RWPE2 (cell line): ENCODE measurements around the gene EPX.

Experiments
- ATAC-seq: fragments of 200-7000 bp; cut with Tn5 transposase; 3 replicates; pipeline ENCODE4 v1.9.1; 2021; ENCODE audit warnings: low read depth
- DNase-seq: peaks from one replicate; pipeline ENCODE4 v3.0.0-alpha.2; 2020; ENCODE audit warnings: low spot score
- H3K27ac ChIP-seq: fragments of 450-650 bp; 2 replicates; pipeline ENCODE4 v1.5.1; 2017; ENCODE audit warnings: mild to moderate bottlenecking; ENCODE audit not compliant: poor library complexity, severe bottlenecking
- H3K27me3 ChIP-seq: fragments of 250-450 bp; sonication (Bioruptor Pico); 2 replicates; pipeline ENCODE4 v1.5.1; 2021; ENCODE audit warnings: mild to moderate bottlenecking, moderate library complexity; ENCODE audit not compliant: insufficient read depth, poor library complexity, severe bottlenecking
- H3K36me3 ChIP-seq: fragments of 250-450 bp; sonication (Bioruptor Pico); 2 replicates; pipeline ENCODE4 v1.5.1; 2020; ENCODE audit warnings: low read depth, mild to moderate bottlenecking, moderate library complexity
- H3K4me1 ChIP-seq: fragments of 250-450 bp; sonication (Bioruptor Pico); 2 replicates; pipeline ENCODE4 v1.5.1; 2021; ENCODE audit warnings: mild to moderate bottlenecking, moderate library complexity; ENCODE audit not compliant: insufficient read depth, poor library complexity, severe bottlenecking
- H3K4me3 ChIP-seq: fragments of 250-450 bp; sonication (Bioruptor Pico); 2 replicates; pipeline ENCODE4 v1.5.1; 2021; ENCODE audit warnings: mild to moderate bottlenecking, moderate library complexity; ENCODE audit not compliant: severe bottlenecking
- H3K9me3 ChIP-seq: fragments of 250-450 bp; sonication (Bioruptor Pico); 2 replicates; pipeline ENCODE4 v1.5.1; 2021; ENCODE audit warnings: mild to moderate bottlenecking, moderate library complexity; ENCODE audit not compliant: severe bottlenecking
- TF ChIP-seq, protein P1 (sequence below): fragments of 450-650 bp; IDR thresholded peaks from one replicate; pipeline ENCODE4 v1.5.1; 2017; ENCODE audit warnings: mild to moderate bottlenecking, moderate library complexity; ENCODE audit not compliant: poor library complexity, severe bottlenecking

Gene EPX

DNA sequence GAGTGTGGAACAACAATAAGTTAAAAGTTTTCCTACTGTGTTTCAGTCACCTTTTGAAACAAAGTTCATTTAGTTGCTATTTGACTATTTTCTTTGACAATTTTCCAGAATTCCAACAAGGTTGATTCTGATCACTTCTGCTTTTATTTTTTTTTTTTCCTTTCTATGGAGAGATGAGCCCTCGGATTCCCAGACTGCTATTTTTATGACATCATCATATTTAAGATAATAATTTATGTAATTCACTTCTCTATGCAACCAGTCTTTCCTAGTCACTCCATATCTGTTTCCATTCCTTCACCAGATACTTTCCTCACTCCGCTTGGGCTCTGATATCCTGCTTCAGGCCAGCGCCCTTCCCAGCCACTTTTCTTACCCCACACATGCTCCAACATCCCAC is 17.7 kb upstream of the EPX start:
- ATAC-seq, result no peak
- Histone ChIP-seq H3K4me1 (no peaks in the 10 kb centered on the region), H3K9me3 (no peaks in the 10 kb centered on the region), H3K36me3 (no peaks in the 10 kb centered on the region), H3K27ac (no peak overlapping the region), H3K27me3 (peaks cover 15% of the 10 kb centered on the region), H3K4me3 (no peak overlapping the region)
- TF ChIP-seq, protein P1, sequence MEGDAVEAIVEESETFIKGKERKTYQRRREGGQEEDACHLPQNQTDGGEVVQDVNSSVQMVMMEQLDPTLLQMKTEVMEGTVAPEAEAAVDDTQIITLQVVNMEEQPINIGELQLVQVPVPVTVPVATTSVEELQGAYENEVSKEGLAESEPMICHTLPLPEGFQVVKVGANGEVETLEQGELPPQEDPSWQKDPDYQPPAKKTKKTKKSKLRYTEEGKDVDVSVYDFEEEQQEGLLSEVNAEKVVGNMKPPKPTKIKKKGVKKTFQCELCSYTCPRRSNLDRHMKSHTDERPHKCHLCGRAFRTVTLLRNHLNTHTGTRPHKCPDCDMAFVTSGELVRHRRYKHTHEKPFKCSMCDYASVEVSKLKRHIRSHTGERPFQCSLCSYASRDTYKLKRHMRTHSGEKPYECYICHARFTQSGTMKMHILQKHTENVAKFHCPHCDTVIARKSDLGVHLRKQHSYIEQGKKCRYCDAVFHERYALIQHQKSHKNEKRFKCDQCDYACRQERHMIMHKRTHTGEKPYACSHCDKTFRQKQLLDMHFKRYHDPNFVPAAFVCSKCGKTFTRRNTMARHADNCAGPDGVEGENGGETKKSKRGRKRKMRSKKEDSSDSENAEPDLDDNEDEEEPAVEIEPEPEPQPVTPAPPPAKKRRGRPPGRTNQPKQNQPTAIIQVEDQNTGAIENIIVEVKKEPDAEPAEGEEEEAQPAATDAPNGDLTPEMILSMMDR, result no peak
- no peak for DNase-seq

DNA sequence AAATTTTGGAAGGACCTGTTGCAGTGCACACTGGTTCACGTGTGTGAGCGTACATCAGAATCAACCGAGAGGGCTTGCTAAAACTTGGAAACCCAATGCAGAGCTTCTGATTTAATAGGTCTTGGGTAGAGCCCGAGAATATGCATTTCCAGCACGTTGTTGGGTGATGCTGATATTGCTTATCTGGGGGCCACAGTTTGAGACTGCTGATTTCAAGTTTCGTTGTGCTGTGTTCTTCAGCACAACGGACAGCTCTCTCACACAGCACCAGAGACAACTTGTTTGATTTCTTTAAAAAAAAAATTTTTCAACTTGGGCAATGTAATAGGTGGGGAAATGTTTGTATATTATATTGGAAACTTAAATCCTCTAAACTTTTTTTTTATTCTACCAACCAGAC is 16.3 kb upstream of the EPX start:
- Histone ChIP-seq H3K4me3 (no peak overlapping the region), H3K4me1 (no peaks in the 10 kb centered on the region), H3K27ac (no peak overlapping the region), H3K9me3 (no peaks in the 10 kb centered on the region), H3K36me3 (no peaks in the 10 kb centered on the region), H3K27me3 (peaks cover 6% of the 10 kb centered on the region)
- DNase-seq, result no peak
- TF ChIP-seq, protein P1, result no peak
- ATAC-seq, result no peak

DNA sequence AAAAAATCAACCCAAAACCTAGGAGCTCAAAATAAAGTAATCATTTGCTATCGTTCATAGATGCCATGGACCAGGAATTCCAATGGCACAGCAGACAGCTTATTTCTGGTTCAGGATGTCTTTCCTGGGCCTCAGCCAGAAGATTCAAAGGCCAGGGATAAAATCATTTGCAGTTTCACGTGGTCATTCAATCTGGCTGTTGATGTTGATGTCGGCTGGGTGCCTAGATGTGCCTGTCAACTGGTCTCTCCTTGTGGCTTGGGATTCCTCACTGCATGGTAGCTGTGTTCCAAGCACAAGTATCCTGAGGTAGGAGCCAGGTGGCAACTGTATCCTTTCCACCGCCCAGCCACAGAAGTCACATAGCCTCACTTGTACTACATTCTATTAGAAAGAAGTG is 10.7 kb upstream of the EPX start:
- H3K36me3 ChIP-seq, result no peaks in the 10 kb centered on the region
- no peak for ATAC-seq
- TF ChIP-seq, protein P1, result no peak
- H3K9me3 ChIP-seq, result no peaks in the 10 kb centered on the region
- DNase-seq, result no peak
- no peak overlapping the region for H3K4me3 ChIP-seq
- no peak overlapping the region for H3K27ac ChIP-seq
- peaks cover 4% of the 10 kb centered on the region for H3K4me1 ChIP-seq
- H3K27me3 ChIP-seq, result no peaks in the 10 kb centered on the region

DNA sequence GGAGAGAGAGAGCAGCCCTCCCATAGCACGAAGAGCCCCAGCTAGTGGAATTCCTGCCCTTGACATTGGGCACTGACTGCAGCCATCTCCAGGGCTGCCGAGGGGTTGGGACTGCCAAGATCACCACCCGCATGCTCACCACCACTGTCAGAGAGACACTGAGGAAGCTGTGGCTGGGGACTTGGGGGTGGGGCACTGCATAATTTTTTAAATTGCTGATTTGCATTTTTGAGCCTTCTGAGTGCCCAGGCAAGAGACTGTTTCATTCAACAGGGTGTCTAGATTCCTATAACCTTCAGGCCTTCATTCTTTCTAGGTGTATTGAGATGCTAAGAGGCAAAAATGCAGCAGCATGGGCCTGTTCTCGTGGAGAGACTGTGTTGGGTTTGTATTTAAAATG is 9.0 kb upstream of the EPX start:
- no peaks in the 10 kb centered on the region for H3K27me3 ChIP-seq
- H3K9me3 ChIP-seq, result no peaks in the 10 kb centered on the region
- TF ChIP-seq, protein P1, result no peak
- no peaks in the 10 kb centered on the region for H3K36me3 ChIP-seq
- no peak overlapping the region for H3K27ac ChIP-seq
- H3K4me3 ChIP-seq, result no peak overlapping the region
- DNase-seq, result no peak
- H3K4me1 ChIP-seq, result peaks cover 4% of the 10 kb centered on the region
- no peak for ATAC-seq

DNA sequence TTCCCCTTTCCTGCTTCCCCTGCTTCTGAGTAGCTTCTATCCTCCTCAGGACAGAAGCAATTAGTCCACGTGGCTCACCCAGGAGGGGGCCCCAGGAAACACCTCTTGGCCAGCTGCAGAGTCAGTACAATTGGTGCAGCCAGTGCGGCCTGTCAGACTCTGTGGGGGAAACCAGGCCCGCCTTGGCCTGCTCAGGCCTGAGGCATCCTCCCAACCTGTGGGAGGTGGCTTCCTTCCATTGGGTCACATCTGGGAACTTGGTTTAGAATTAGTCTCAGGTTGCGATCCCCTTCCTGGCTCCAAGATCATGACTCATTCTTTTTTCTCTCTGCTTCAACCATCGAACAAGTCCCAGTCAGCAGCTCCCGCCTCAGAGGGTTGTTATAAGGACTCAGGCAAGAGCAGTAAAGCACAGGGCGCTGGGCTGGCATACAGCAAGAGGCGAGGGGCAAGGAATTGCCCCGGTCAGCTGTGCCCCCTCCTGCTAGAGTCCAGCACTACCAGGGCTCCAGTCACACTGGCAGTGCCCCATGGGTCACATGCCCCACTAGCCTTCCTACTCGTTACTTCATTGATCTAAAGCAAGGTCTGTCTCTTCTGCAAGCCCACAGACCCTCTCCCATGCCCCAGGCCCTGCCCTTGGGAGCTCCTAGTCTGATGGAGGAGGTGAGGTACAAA is 8.1 kb upstream of the EPX start:
- Histone ChIP-seq H3K27me3 (no peaks in the 10 kb centered on the region), H3K36me3 (no peaks in the 10 kb centered on the region), H3K27ac (peak overlapping the region; percentile 21), H3K4me3 (no peak overlapping the region), H3K4me1 (peaks cover 4% of the 10 kb centered on the region), H3K9me3 (no peaks in the 10 kb centered on the region)
- peak; percentile 98 for ATAC-seq
- DNase-seq, result no peak
- TF ChIP-seq, protein P1, result no peak
